A549 (cell line): ENCODE results near the gene ZNF274. TPM values are rescaled to one million over a fixed set of nuclear protein-coding genes. Genes with fewer than 3 reads are reported as not detected.

Experiments used
- ATAC-seq, 2 experiments: fragments of 200-7000 bp in 1 of 2; fragments of >200 bp in 1 of 2; cut with Nextera tagmentation in 1 of 2; cut with Tn5 transposase in 1 of 2; 3 replicates each; pipeline versions ENCODE4 v1.8.0 to v1.9.1; 2018 to 2020; ENCODE audit warnings: mild to moderate bottlenecking in 1 of 2, moderate library complexity in 1 of 2
- CTCF ChIA-PET: fragments of 300-600 bp; sonication (Branson Sonifier 250); formaldehyde crosslinking; extraction: SDS; loops from one replicate; lab custom pipeline; 2021; ENCODE audit warnings: antibody characterized with exemption, inconsistent platforms; lab: Yijun Ruan, JAX
- POLR2A ChIA-PET: fragments of 350-600 bp; formaldehyde crosslinking; extraction: SDS; loops from one replicate; lab custom pipeline; 2021; ENCODE audit warnings: antibody characterized with exemption, inconsistent platforms; lab: Yijun Ruan, JAX
- DNase-seq, 2 experiments: peaks; one replicate each; pipeline versions ENCODE4 v3.0.0 to v3.0.0-alpha.2; 2011 to 2016; ENCODE audit warnings: low read depth in 1 of 2, low spot score in 1 of 2
- FAIRE-seq: peaks from 2 replicates; lab custom pipeline; 2011; peaks lifted over from hg19 to GRCh38; lab: Jason Lieb, UNC
- H3K27ac ChIP-seq, 2 experiments: fragments of >200 bp; sonication (Bioruptor Twin); formaldehyde crosslinking; 3 replicates each; pipeline ENCODE4 v1.5.1; 2016 to 2017
- H3K4me1 ChIP-seq: fragments of >200 bp; sonication (Bioruptor Twin); formaldehyde crosslinking; 3 replicates; pipeline ENCODE4 v1.6.1; 2016
- H3K4me2 ChIP-seq: fragments of >200 bp; sonication (Bioruptor Twin); formaldehyde crosslinking; 3 replicates; pipeline ENCODE4 v1.6.1; 2016
- H3K4me3 ChIP-seq: fragments of >200 bp; sonication (Bioruptor Twin); formaldehyde crosslinking; 3 replicates; pipeline ENCODE4 v1.5.1; 2016
- H3K9me3 ChIP-seq: fragments of >200 bp; sonication (Bioruptor Twin); formaldehyde crosslinking; 3 replicates; pipeline ENCODE4 v1.6.1; 2016
- BCL3 ChIP-seq: fragments of >200 bp; sonication (Bioruptor Twin); formaldehyde crosslinking; IDR thresholded peaks from 3 replicates; pipeline ENCODE4 v1.6.1; 2016
- CEBPB ChIP-seq, 2 experiments: fragments of >200 bp in 1 of 2; sonication (Bioruptor Twin) in 1 of 2; formaldehyde crosslinking in 1 of 2; IDR thresholded peaks; 2 replicates each; pipeline ENCODE4 v1.6.1; 2012 to 2016
- CHD2 ChIP-seq: fragments of 150-350 bp; IDR thresholded peaks from 2 replicates; pipeline ENCODE4 v1.6.1; 2014; ENCODE audit warnings: low read length; ENCODE audit not compliant: partially characterized antibody
- EHF ChIP-seq: fragments of 250-450 bp; sonication (Bioruptor Pico); IDR thresholded peaks from 2 replicates; pipeline ENCODE4 v1.5.0; 2020; ENCODE audit warnings: mild to moderate bottlenecking
- HES2 ChIP-seq: fragments of >200 bp; sonication (Bioruptor Twin); formaldehyde crosslinking; IDR thresholded peaks from 2 replicates; pipeline ENCODE4 v1.6.1; 2016
- JUNB ChIP-seq: fragments of >200 bp; sonication (Bioruptor Twin); formaldehyde crosslinking; IDR thresholded peaks from 2 replicates; pipeline ENCODE4 v1.6.1; 2016
- KDM1A ChIP-seq: fragments of 200-600 bp; sonication (generic); IDR thresholded peaks from 2 replicates; pipeline ENCODE4 v1.6.1; 2016; ENCODE audit warnings: low read depth, mild to moderate bottlenecking
- KDM5A ChIP-seq: fragments of 200-600 bp; sonication (generic); IDR thresholded peaks from 2 replicates; pipeline ENCODE4 v1.6.1; 2016; ENCODE audit warnings: antibody characterized with exemption, mild to moderate bottlenecking
- MAX ChIP-seq: IDR thresholded peaks from 2 replicates; pipeline ENCODE4 v1.6.1; 2012
- MAZ ChIP-seq: fragments of 150-350 bp; IDR thresholded peaks from 2 replicates; pipeline ENCODE4 v1.6.1; 2014; ENCODE audit warnings: antibody characterized with exemption, low read depth, low read length, borderline replicate concordance
- NR3C1 ChIP-seq: fragments of >200 bp; sonication (Bioruptor Twin); formaldehyde crosslinking; IDR thresholded peaks from 3 replicates; pipeline ENCODE4 v1.6.1; 2017
- POLR2A ChIP-seq: IDR thresholded peaks from 2 replicates; pipeline ENCODE4 v1.6.1; 2012; ENCODE audit warnings: mild to moderate bottlenecking, low read length
- POLR2AphosphoS2 ChIP-seq: conservative IDR thresholded peaks from 2 replicates; pipeline ENCODE4 v1.6.1; 2012; ENCODE audit warnings: low read length, improper control_type of control experiment, inconsistent platforms
- RAD21 ChIP-seq, 2 experiments: fragments of >200 bp in 1 of 2; sonication (Bioruptor Twin) in 1 of 2; formaldehyde crosslinking in 1 of 2; IDR thresholded peaks in 1 of 2; conservative IDR thresholded peaks in 1 of 2; 2 replicates in 1 of 2; 3 replicates in 1 of 2; pipeline ENCODE4 v1.6.1; 2012 to 2018; ENCODE audit warnings: inconsistent platforms in 1 of 2
- RCOR1 ChIP-seq: fragments of 150-350 bp; IDR thresholded peaks from 2 replicates; pipeline ENCODE4 v1.6.1; 2014; ENCODE audit warnings: antibody characterized with exemption, low read length, low read depth
- REST ChIP-seq: fragments of 200-600 bp; sonication (generic); IDR thresholded peaks from 2 replicates; pipeline ENCODE4 v1.6.1; 2016; ENCODE audit warnings: antibody characterized with exemption, mild to moderate bottlenecking, moderate library complexity
- TFCP2L1 ChIP-seq: fragments of 250-450 bp; sonication (Bioruptor Pico); IDR thresholded peaks from 2 replicates; pipeline ENCODE4 v1.5.0; 2021; ENCODE audit warnings: mild to moderate bottlenecking
- TP53 ChIP-seq: fragments of 250-450 bp; sonication (Bioruptor Pico); IDR thresholded peaks from 2 replicates; pipeline ENCODE4 v1.5.0; 2021; ENCODE audit warnings: mild to moderate bottlenecking, moderate library complexity
- ZNF302 ChIP-seq: fragments of 250-450 bp; sonication (Bioruptor Pico); IDR thresholded peaks from 2 replicates; pipeline ENCODE4 v1.9.0; 2021; ENCODE audit warnings: inconsistent platforms, mild to moderate bottlenecking, moderate library complexity
- WGBS: methylation state at CpG from one replicate; pipeline ENCODE4 v1.1.6; 2017; ENCODE audit errors: missing lambda C conversion rate; 5-methylcytosine and 5-hydroxymethylcytosine counted together
- polyA plus RNA-seq, 4 experiments: library from polyadenylated mRNA; depleted of rRNA in 3 of 4; stranded (reverse); fragments of >200 nt; fragmentation: RNase III in 1 of 4; extraction: RNeasy Plus Mini Kit Qiagen cat#74134 plus additional on column Dnase treatment in 1 of 4; gene quantifications; 2 replicates in 3 of 4; 3 replicates in 1 of 4; pipeline ENCODE4 v1.2.3, GENCODE V29; 2011 to 2017

Gene ZNF274
- polyA plus RNA-seq, 2 of the 4 experiments (the other 2 are of a cell fraction) = 15.8 to 28.7 TPM

- peaks cover 94% of the 10 kb centered on the region for H3K9me3 ChIP-seq
- no peak overlapping the region for H3K27ac ChIP-seq
- no peak overlapping the region for H3K4me2 ChIP-seq
- DNase-seq = no peak
- POLR2A ChIA-PET = no interaction called here
- CTCF ChIA-PET = no interaction called here
- no peak for ATAC-seq
- FAIRE-seq = no peak
- no peak overlapping the region for H3K4me3 ChIP-seq
- H3K4me1 ChIP-seq = no peaks in the 10 kb centered on the region
- WGBS = 74% methylated on average over 2 of the region's 2 CpGs
- TF ChIP-seq TP53 (no peak), POLR2A (no peak), KDM1A (no peak), HES2 (no peak), RAD21 (conservative IDR thresholded peaks at IDR 0.05 in 1 of 2, IDR thresholded peaks at IDR 0.05 in 1 of 2) (no peak), ZNF302 (no peak), KDM5A (no peak)
Observed at GRCh38 chr19:58153386-58153785, 29.5 kb upstream of the ZNF274 start.

- peaks cover 94% of the 10 kb centered on the region for H3K9me3 ChIP-seq
- WGBS = 55% methylated on average over 12 of the region's 12 CpGs
- POLR2A ChIA-PET = no interaction called here
- FAIRE-seq = no peak
- peak overlapping the region; percentile 76 for H3K4me2 ChIP-seq
- peak overlapping the region; percentile 68 to 77; a peak in 5 of 6 replicates for H3K27ac ChIP-seq
- CTCF ChIA-PET = interaction anchor here (1.0 kb wide), 1 partner anchor 22 kb away, joined by 4 read pairs; no protein-coding TSS in a partner anchor
- ATAC-seq = no peak; a peak in 1 of 6 replicates
- peak overlapping the region; percentile 72 for H3K4me3 ChIP-seq
- H3K4me1 ChIP-seq = no peaks in the 10 kb centered on the region
- TF ChIP-seq RCOR1 = no peak
- TF ChIP-seq ZNF302 = no peak
- TF ChIP-seq KDM5A = no peak
- no peak for TF ChIP-seq EHF (CRISPR knock-in tag)
- TF ChIP-seq JUNB = no peak
- no peak for TF ChIP-seq POLR2AphosphoS2
- no peak for TF ChIP-seq KDM1A
- no peak for TF ChIP-seq CEBPB (IDR thresholded peaks at IDR 0.05)
- no peak for TF ChIP-seq CHD2
- no peak for TF ChIP-seq MAZ
- no peak for TF ChIP-seq BCL3
- TF ChIP-seq TFCP2L1 (CRISPR knock-in tag) = no peak
- no peak for TF ChIP-seq MAX
- no peak for TF ChIP-seq NR3C1
- TF ChIP-seq REST = no peak
- DNase-seq = no peak
Observed at GRCh38 chr19:58154287-58154678, 28.6 kb upstream of the ZNF274 start.
